Testis (tissue), 3 donors: ENCODE data around the gene MRGPRX3. TPM values are rescaled to one million over a fixed set of nuclear protein-coding genes. Genes with fewer than 3 reads are reported as not detected.

ENCODE experiments used
- DNase-seq: peaks from one replicate; pipeline ENCODE4 v3.0.0-alpha.2; 2019
- H3K27ac ChIP-seq, 2 donors: fragments of 200-600 bp; sonication (generic); one replicate each; pipeline ENCODE4 v1.5.1; 2019
- H3K27me3 ChIP-seq: fragments of 200-600 bp; sonication (generic); one replicate; pipeline ENCODE4 v1.5.1; 2019
- H3K36me3 ChIP-seq: fragments of 200-600 bp; sonication (generic); one replicate; pipeline ENCODE4 v1.5.1; 2017; ENCODE audit warnings: low read depth; ENCODE audit errors: missing control alignments
- H3K4me1 ChIP-seq: fragments of 200-600 bp; sonication (generic); one replicate; pipeline ENCODE4 v1.5.1; 2019
- H3K4me3 ChIP-seq, 2 donors: fragments of 200-600 bp; sonication (generic); one replicate each; pipeline ENCODE4 v1.5.1; 2017 to 2019
- H3K9me3 ChIP-seq: fragments of 200-600 bp; sonication (generic); one replicate; pipeline ENCODE4 v1.5.1; 2017
- CTCF ChIP-seq, 3 experiments: fragments of 450-650 bp in 2 of 3; fragments of 200-600 bp in 1 of 3; sonication (generic) in 1 of 3; IDR thresholded peaks; one replicate each; pipeline ENCODE4 v1.5.1; 2016 to 2019; ENCODE audit warnings: antibody characterized with exemption in 3 of 3, mild to moderate bottlenecking in 2 of 3, moderate library complexity in 1 of 3
- POLR2A ChIP-seq: fragments of 450-650 bp; IDR thresholded peaks from one replicate; pipeline ENCODE4 v1.6.1; 2017; ENCODE audit warnings: antibody characterized with exemption, mild to moderate bottlenecking, moderate library complexity
- WGBS, 2 donors: methylation state at CpG; one replicate each; pipeline ENCODE4 v1.1.5; 2018; 5-methylcytosine and 5-hydroxymethylcytosine counted together
- intact Hi-C: fragments of 100-400 bp; cut with DNase I; formaldehyde crosslinking; loops from one replicate; pipeline ENCODE4 v1.15.1; 2023; ENCODE audit warnings: low total_unique reads
- polyA plus RNA-seq: library from polyadenylated mRNA; stranded (reverse); fragments of 350-450 nt; fragmentation: Illumina TruSeq; extraction: RNeasy Lipid Tissue Mini Kit (QIAGEN cat#74804); gene quantifications from one replicate; pipeline ENCODE4 v1.2.3, GENCODE V29; 2014; ENCODE audit warnings: low read depth, low replicate concordance; ENCODE audit not compliant: insufficient read depth
- total RNA-seq, 2 donors: library from RNA; depleted of rRNA; stranded (reverse); fragments of >200 nt; gene quantifications; one replicate each; pipeline ENCODE4 v1.2.3, GENCODE V29; 2016

The MRGPRX3 gene
- total and polyA plus RNA-seq, 3 donors from 2014 or later, result not detected

GRCh38 chr11:18100926-18101656 is 31.3 kb upstream of the MRGPRX3 start:
- Histone ChIP-seq H3K27ac (no peak overlapping the region), H3K4me3 (no peak overlapping the region), H3K9me3 (no peaks in the 10 kb centered on the region), H3K36me3 (no peaks in the 10 kb centered on the region), H3K27me3 (no peaks in the 10 kb centered on the region), H3K4me1 (peaks cover 10% of the 10 kb centered on the region)
- 84 to 87% methylated on average over 6 of the region's 6 CpGs for WGBS, 2 donors
- intact Hi-C loops, result no loop called here
- DNase-seq, result no peak
- no peak for TF ChIP-seq POLR2A
- no peak for TF ChIP-seq CTCF (IDR thresholded peaks at IDR 0.05)

GRCh38 chr11:18105086-18105801 is 27.1 kb upstream of the MRGPRX3 start:
- TF ChIP-seq CTCF (IDR thresholded peaks at IDR 0.05) (no peak), POLR2A (no peak)
- no peaks in the 10 kb centered on the region for H3K9me3 ChIP-seq
- 14 to 18% methylated on average over 25 to 28 of the region's 29 CpGs for WGBS, 2 donors
- H3K27me3 ChIP-seq, result no peaks in the 10 kb centered on the region
- intact Hi-C loops, result no loop called here
- peak overlapping the region in 1 of 2 donors; percentile 15 for H3K27ac ChIP-seq
- H3K4me1 ChIP-seq, result peaks cover 10% of the 10 kb centered on the region
- no peak for DNase-seq
- no peaks in the 10 kb centered on the region for H3K36me3 ChIP-seq
- H3K4me3 ChIP-seq, result peak overlapping the region; percentile 78 to 97

GRCh38 chr11:18105802-18106574 is 26.4 kb upstream of the MRGPRX3 start, which contains the start of gene SAAL1:
Gene SAAL1 (minus strand): TSS chr11:18106082. CDS start chr11:18106041, 41 bp downstream.
- Histone ChIP-seq H3K9me3 (no peaks in the 10 kb centered on the region), H3K36me3 (no peaks in the 10 kb centered on the region), H3K4me1 (peaks cover 10% of the 10 kb centered on the region), H3K27ac (peak within 1 kb of the TSS in 1 of 2 donors; percentile 15), H3K4me3 (peak within 1 kb of the TSS; percentile 78 to 97), H3K27me3 (no peaks in the 10 kb centered on the region)
- intact Hi-C loops, result no loop called here
- 3 to 7% methylated on average over 22 to 46 of the region's 48 CpGs for WGBS, 2 donors
- peak; percentile 93 for DNase-seq
- TF ChIP-seq CTCF (IDR thresholded peaks at IDR 0.05) (peak; percentile 58 to 76 (median 73)), POLR2A (no peak)

GRCh38 chr11:18106688-18107087 is 25.7 kb upstream of the MRGPRX3 start:
- no peak for DNase-seq
- Histone ChIP-seq H3K27me3 (no peaks in the 10 kb centered on the region), H3K4me3 (no peak overlapping the region), H3K9me3 (no peaks in the 10 kb centered on the region), H3K36me3 (no peaks in the 10 kb centered on the region), H3K4me1 (peaks cover 10% of the 10 kb centered on the region), H3K27ac (no peak overlapping the region)
- intact Hi-C loops, result no loop called here
- 55 to 65% methylated on average over 9 of the region's 9 CpGs for WGBS, 2 donors
- no peak for TF ChIP-seq POLR2A
- TF ChIP-seq CTCF (IDR thresholded peaks at IDR 0.05), result no peak
